ENCODE results near the gene NLN. TPM values are rescaled to one million over a fixed set of nuclear protein-coding genes. Genes with fewer than 3 reads are reported as not detected.
A peak's percentile ranks its signal among the peaks of the same experiment; 100 is the strongest.
"Not testable (repeated sequence)": the region's sequence is repeated elsewhere in the genome, so short reads cannot be mapped to it uniquely, and the experiment has no call there.

NLN gene
- total and polyA plus RNA-seq, 12 donors: 0.77 to 14.1 (median 6.9) TPM

DNA sequence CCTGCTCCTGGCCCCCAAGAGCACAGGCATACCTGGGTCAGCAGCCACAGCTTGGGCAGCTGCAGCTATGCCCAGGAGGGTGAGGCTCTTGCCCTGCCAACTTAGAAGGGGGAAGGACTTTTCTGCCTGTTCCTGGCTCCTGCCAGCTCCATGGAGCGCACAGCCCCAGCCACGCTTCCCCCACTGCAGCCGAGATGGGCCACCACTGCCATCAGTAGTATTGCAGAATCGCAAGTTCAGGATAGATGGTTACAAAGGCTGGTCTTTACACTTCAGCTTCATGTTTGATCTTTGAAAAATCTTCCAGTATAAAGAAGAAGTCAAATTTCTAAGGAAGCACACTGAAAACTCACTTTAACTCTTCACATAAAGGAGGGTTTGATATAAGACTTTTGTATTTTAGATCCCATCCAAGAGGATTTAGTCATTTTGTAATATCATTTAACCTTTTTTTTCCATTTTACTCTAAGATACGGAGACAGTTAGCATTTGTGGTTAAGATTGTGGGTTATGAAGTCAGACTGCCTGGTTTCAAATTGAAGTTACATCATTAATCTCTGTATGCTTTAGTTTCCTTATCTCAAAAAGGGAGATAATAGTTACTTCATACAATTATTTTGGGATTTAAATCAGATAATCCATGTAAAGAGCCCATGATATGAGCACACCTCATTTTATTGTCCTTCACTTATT lies 81.8 kb downstream of the NLN start:
- H3K4me3 ChIP-seq: no peak overlapping the region
- no peaks in the 10 kb centered on the region for H3K4me1 ChIP-seq (replicated peaks in 1 of 2)
- TF ChIP-seq POLR2A (IDR thresholded peaks at IDR 0.05): no peak
- TF ChIP-seq, protein P1, sequence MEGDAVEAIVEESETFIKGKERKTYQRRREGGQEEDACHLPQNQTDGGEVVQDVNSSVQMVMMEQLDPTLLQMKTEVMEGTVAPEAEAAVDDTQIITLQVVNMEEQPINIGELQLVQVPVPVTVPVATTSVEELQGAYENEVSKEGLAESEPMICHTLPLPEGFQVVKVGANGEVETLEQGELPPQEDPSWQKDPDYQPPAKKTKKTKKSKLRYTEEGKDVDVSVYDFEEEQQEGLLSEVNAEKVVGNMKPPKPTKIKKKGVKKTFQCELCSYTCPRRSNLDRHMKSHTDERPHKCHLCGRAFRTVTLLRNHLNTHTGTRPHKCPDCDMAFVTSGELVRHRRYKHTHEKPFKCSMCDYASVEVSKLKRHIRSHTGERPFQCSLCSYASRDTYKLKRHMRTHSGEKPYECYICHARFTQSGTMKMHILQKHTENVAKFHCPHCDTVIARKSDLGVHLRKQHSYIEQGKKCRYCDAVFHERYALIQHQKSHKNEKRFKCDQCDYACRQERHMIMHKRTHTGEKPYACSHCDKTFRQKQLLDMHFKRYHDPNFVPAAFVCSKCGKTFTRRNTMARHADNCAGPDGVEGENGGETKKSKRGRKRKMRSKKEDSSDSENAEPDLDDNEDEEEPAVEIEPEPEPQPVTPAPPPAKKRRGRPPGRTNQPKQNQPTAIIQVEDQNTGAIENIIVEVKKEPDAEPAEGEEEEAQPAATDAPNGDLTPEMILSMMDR (IDR thresholded peaks at IDR 0.05): no peak
- H3K36me3 ChIP-seq (replicated peaks in 1 of 2): no peaks in the 10 kb centered on the region
- H3K27ac ChIP-seq: no peak overlapping the region
- intact Hi-C loops (cut with DNase I): no loop called here
- no peaks in the 10 kb centered on the region for H3K9me3 ChIP-seq (replicated peaks in 1 of 3)
- 82 to 87% (median 85%) methylated on average over 5 of the region's 5 CpGs for WGBS, 4 donors
- no peak for DNase-seq
- no peaks in the 10 kb centered on the region for H3K27me3 ChIP-seq

- no peak for DNase-seq
- H3K4me1 ChIP-seq (replicated peaks in 1 of 2): no peaks in the 10 kb centered on the region
- no peak overlapping the region for H3K4me3 ChIP-seq
- intact Hi-C loops (cut with DNase I): no loop called here
- 80 to 91% (median 87%) methylated on average over 2 of the region's 2 CpGs for WGBS, 4 donors
- no peak overlapping the region for H3K27ac ChIP-seq
- H3K9me3 ChIP-seq (replicated peaks in 1 of 3): no peaks in the 10 kb centered on the region
- no peak for TF ChIP-seq POLR2A (IDR thresholded peaks at IDR 0.05)
- TF ChIP-seq, protein P1 (IDR thresholded peaks at IDR 0.05): no peak
- no peaks in the 10 kb centered on the region for H3K36me3 ChIP-seq (replicated peaks in 1 of 2)
- no peaks in the 10 kb centered on the region for H3K27me3 ChIP-seq
Observed at GRCh38 chr5:65805089-65805488, 83.1 kb downstream of the NLN start.

GRCh38 chr5:65807494-65807893 lies 85.5 kb downstream of the NLN start:
- H3K4me1 ChIP-seq (replicated peaks in 1 of 2); intact Hi-C loops (cut with DNase I); H3K36me3 ChIP-seq (replicated peaks in 1 of 2); H3K4me3 ChIP-seq; H3K27ac ChIP-seq; DNase-seq; H3K27me3 ChIP-seq; H3K9me3 ChIP-seq (replicated peaks in 1 of 3): not testable (repeated sequence)
- 87 to 97% (median 94%) methylated on average over 5 of the region's 5 CpGs for WGBS, 4 donors

- Histone ChIP-seq H3K9me3 (replicated peaks in 1 of 3) (no peaks in the 10 kb centered on the region), H3K27ac (peak overlapping the region in 1 of 5 donors; percentile 27), H3K36me3 (replicated peaks in 1 of 2) (no peaks in the 10 kb centered on the region), H3K4me3 (no peak overlapping the region), H3K4me1 (replicated peaks in 1 of 2) (no peaks in the 10 kb centered on the region), H3K27me3 (no peaks in the 10 kb centered on the region)
- TF ChIP-seq, protein P1 (IDR thresholded peaks at IDR 0.05): no peak
- no peak for TF ChIP-seq POLR2A (IDR thresholded peaks at IDR 0.05)
- DNase-seq: no peak
- 22 to 39% (median 33%) methylated on average over 5 of the region's 5 CpGs for WGBS, 4 donors
- intact Hi-C loops (cut with DNase I): no loop called here
Observed at GRCh38 chr5:65808251-65808741, 86.3 kb downstream of the NLN start.

- Histone ChIP-seq H3K27me3 (no peaks in the 10 kb centered on the region), H3K27ac (no peak overlapping the region), H3K4me3 (no peak overlapping the region), H3K36me3 (replicated peaks in 1 of 2) (no peaks in the 10 kb centered on the region), H3K4me1 (replicated peaks in 1 of 2) (no peaks in the 10 kb centered on the region), H3K9me3 (replicated peaks in 1 of 3) (no peaks in the 10 kb centered on the region)
- 79 to 93% (median 83%) methylated on average over 1 of the region's 1 CpG for WGBS, 4 donors
- no peak for DNase-seq
- intact Hi-C loops (cut with DNase I): no loop called here
- TF ChIP-seq, protein P1 (IDR thresholded peaks at IDR 0.05): no peak
- TF ChIP-seq POLR2A (IDR thresholded peaks at IDR 0.05): no peak
Observed at GRCh38 chr5:65808818-65809217, 86.8 kb downstream of the NLN start.

All from adrenal gland (tissue), 12 donors.